HepG2 (cell line): Measurements from ENCODE around the gene VRK3. TPM values are rescaled to one million over a fixed set of nuclear protein-coding genes. Genes with fewer than 3 reads are reported as not detected.

Experiments used
- CBX2 ChIP-seq, 2 experiments: fragments of 200-600 bp in 1 of 2; sonication (generic); formaldehyde crosslinking in 1 of 2; IDR thresholded peaks; 2 replicates each; pipeline versions ENCODE4 v1.7.0 to v1.8.1; 2018 to 2022; ENCODE audit warnings: low read depth in 2 of 2, low read length in 1 of 2, mild to moderate bottlenecking in 1 of 2, missing genetic modification reagents in 1 of 2
- EEA1 ChIP-seq: sonication (generic); formaldehyde crosslinking; IDR thresholded peaks from 2 replicates; pipeline ENCODE4 v1.5.1; 2020; ENCODE audit warnings: mild to moderate bottlenecking, missing genetic modification reagents, borderline replicate concordance
- MED13 ChIP-seq: sonication (generic); formaldehyde crosslinking; IDR thresholded peaks from 2 replicates; pipeline ENCODE4 v1.5.0; 2020; ENCODE audit warnings: missing genetic modification reagents
- RCOR2 ChIP-seq: IDR thresholded peaks from 2 replicates; pipeline ENCODE4 v1.6.1; 2016; ENCODE audit warnings: missing biosample characterization, missing genetic modification reagents
- SIN3A ChIP-seq: IDR thresholded peaks from 2 replicates; pipeline ENCODE4 v1.6.1; 2011; ENCODE audit warnings: low read depth, mild to moderate bottlenecking, control low read depth, low read length, borderline replicate concordance
- SRSF1 ChIP-seq: fragments of 200-400 bp; formaldehyde crosslinking; optimal IDR thresholded peaks from 2 replicates; pipeline ENCODE3; 2017; ENCODE audit warnings: mild to moderate bottlenecking, low read depth, low read length, moderate library complexity
- TCF7 ChIP-seq: sonication (generic); IDR thresholded peaks from 2 replicates; pipeline ENCODE4 v1.6.1; 2016; ENCODE audit warnings: antibody characterized with exemption, low read depth
- TOPORS ChIP-seq: sonication (generic); formaldehyde crosslinking; IDR thresholded peaks from 2 replicates; pipeline ENCODE4 v1.8.0; 2023; ENCODE audit warnings: mild to moderate bottlenecking, missing genetic modification reagents
- ZBTB8A ChIP-seq: sonication (generic); formaldehyde crosslinking; IDR thresholded peaks from 2 replicates; pipeline ENCODE4 v1.4.0; 2020; ENCODE audit warnings: mild to moderate bottlenecking, low read depth, missing genetic modification reagents, borderline replicate concordance
- ZNF296 ChIP-seq: sonication (generic); formaldehyde crosslinking; conservative IDR thresholded peaks from 2 replicates; pipeline ENCODE4 v1.5.0; 2020; ENCODE audit warnings: mild to moderate bottlenecking, missing genetic modification reagents
- polyA plus RNA-seq, 8 experiments: library from polyadenylated mRNA; depleted of rRNA in 3 of 8; stranded (reverse) in 7 of 8; unstranded in 1 of 8; fragments of >200 nt; fragmentation: Illumina TruSeq in 4 of 8; extraction: Trizol in 4 of 8; gene quantifications; 2 replicates each; pipeline versions ENCODE4 v1.2.1 to v1.2.3, GENCODE V29; 2011 to 2016; ENCODE audit warnings: low read depth in 4 of 8, missing spikeins in 1 of 8, mixed read lengths in 1 of 8; ENCODE audit not compliant: insufficient read depth in 1 of 8
- total RNA-seq, 5 experiments: library from RNA; depleted of rRNA; stranded (reverse); fragments of >200 nt; fragmentation: Illumina TruSeq; extraction: Trizol; gene quantifications; 2 replicates each; pipeline ENCODE4 v1.2.3, GENCODE V29; 2016; ENCODE audit warnings: low read depth in 1 of 5
- TF ChIP-seq, protein P1 (sequence below): sonication (generic); formaldehyde crosslinking; IDR thresholded peaks from 2 replicates; pipeline ENCODE4 v1.8.0; 2022; ENCODE audit warnings: missing genetic modification reagents, mild to moderate bottlenecking, inconsistent platforms, borderline replicate concordance
- TF ChIP-seq, protein P2 (sequence below): sonication (generic); formaldehyde crosslinking; IDR thresholded peaks from 2 replicates; pipeline ENCODE4 v1.4.0; 2020; ENCODE audit warnings: missing genetic modification reagents
- TF ChIP-seq, protein P3 (sequence below): IDR thresholded peaks from 2 replicates; pipeline ENCODE4 v1.6.1; 2016
- TF ChIP-seq, protein P4 (sequence below): sonication (generic); formaldehyde crosslinking; IDR thresholded peaks from 2 replicates; pipeline ENCODE4 v1.4.0; 2020; ENCODE audit warnings: mild to moderate bottlenecking, missing genetic modification reagents
- TF ChIP-seq, protein P5 (sequence below): sonication (generic); formaldehyde crosslinking; IDR thresholded peaks from 2 replicates; pipeline ENCODE4 v1.9.0; 2021; ENCODE audit warnings: missing genetic modification reagents, borderline replicate concordance

VRK3 gene
- total and polyA plus RNA-seq, 2 of the 13 experiments (the other 11 are each of a cell fraction or from before 2014, with no cell fraction given), result 23.8 to 28.3 TPM

DNA sequence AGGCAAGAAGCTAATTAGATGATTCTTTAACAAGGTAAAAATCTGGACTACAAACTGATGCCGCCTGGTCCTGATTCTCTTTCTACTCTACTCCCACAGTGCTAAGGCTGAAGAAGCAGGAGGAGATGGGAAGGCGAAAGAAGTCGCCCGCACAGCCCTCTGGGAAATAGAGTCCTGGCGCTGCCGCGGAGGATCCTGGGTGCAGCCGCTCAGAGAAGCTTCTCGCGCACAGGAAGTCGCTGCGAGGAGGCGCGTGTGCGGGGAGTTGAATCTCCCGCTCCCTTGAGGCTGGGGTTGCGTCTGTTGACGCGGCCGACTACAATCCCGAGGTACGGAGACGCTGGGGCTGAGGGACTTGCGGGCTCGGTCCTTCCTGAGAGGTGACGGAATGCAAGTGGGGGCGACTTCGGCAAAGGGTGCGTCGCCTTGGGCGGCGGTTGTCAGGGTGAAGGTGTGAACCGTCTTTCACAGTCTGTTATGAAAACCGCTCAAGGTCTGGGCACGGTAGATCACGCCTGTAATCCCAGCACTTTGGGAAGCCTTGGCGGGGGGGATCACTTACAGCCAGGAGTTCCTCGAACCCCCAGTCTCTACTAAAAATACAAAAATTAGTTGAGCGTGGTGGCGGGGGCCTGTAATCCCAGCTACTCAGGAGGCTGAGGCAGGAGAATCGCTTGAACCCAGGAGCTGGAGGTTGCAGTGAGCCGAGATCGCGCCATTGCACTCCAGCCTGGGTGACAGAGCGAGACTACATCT, 800 bp upstream of the VRK3 start, which contains the start of gene ZNF473 (continued):
- TF ChIP-seq, protein P1, sequence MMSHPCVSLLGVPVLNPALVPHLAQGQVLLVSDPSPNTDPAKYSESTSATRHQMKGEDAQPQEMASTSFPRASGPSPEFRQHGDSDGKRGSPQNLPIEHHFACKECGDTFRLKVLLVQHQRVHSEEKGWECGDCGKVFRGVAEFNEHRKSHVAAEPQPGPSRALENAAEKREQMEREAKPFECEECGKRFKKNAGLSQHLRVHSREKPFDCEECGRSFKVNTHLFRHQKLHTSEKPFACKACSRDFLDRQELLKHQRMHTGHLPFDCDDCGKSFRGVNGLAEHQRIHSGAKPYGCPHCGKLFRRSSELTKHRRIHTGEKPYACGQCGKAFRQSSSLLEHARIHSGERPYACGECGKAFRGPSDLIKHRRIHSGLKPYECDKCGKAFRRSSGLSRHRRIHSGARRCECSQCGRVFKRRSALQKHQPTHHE, result peak; percentile 91; the same call in 1 of the 2 replicates
- TF ChIP-seq CBX2 (IDR thresholded peaks at IDR 0.05; ENCODE audit: low read depth, low read length) (no peak), CBX2 (CRISPR knock-in tag; IDR thresholded peaks at IDR 0.05; ENCODE audit: low read depth) (no peak; the same call in 1 of the 2 replicates), RCOR2 (peak; percentile 65), ZNF296 (CRISPR knock-in tag) (peak; percentile 78; the same call in 1 of the 2 replicates), MED13 (CRISPR knock-in tag) (peak; percentile 90; the same call in 1 of the 2 replicates), TOPORS (CRISPR knock-in tag) (peak; percentile 96), EEA1 (peak; percentile 61; the same call in 1 of the 2 replicates), SRSF1 (peak; percentile 71), TCF7 (no peak), ZBTB8A (CRISPR knock-in tag) (no peak), SIN3A (peak; percentile 98)
- TF ChIP-seq, protein P2, sequence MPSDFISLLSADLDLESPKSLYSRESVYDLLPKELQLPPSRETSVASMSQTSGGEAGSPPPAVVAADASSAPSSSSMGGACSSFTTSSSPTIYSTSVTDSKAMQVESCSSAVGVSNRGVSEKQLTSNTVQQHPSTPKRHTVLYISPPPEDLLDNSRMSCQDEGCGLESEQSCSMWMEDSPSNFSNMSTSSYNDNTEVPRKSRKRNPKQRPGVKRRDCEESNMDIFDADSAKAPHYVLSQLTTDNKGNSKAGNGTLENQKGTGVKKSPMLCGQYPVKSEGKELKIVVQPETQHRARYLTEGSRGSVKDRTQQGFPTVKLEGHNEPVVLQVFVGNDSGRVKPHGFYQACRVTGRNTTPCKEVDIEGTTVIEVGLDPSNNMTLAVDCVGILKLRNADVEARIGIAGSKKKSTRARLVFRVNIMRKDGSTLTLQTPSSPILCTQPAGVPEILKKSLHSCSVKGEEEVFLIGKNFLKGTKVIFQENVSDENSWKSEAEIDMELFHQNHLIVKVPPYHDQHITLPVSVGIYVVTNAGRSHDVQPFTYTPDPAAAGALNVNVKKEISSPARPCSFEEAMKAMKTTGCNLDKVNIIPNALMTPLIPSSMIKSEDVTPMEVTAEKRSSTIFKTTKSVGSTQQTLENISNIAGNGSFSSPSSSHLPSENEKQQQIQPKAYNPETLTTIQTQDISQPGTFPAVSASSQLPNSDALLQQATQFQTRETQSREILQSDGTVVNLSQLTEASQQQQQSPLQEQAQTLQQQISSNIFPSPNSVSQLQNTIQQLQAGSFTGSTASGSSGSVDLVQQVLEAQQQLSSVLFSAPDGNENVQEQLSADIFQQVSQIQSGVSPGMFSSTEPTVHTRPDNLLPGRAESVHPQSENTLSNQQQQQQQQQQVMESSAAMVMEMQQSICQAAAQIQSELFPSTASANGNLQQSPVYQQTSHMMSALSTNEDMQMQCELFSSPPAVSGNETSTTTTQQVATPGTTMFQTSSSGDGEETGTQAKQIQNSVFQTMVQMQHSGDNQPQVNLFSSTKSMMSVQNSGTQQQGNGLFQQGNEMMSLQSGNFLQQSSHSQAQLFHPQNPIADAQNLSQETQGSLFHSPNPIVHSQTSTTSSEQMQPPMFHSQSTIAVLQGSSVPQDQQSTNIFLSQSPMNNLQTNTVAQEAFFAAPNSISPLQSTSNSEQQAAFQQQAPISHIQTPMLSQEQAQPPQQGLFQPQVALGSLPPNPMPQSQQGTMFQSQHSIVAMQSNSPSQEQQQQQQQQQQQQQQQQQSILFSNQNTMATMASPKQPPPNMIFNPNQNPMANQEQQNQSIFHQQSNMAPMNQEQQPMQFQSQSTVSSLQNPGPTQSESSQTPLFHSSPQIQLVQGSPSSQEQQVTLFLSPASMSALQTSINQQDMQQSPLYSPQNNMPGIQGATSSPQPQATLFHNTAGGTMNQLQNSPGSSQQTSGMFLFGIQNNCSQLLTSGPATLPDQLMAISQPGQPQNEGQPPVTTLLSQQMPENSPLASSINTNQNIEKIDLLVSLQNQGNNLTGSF (CRISPR knock-in tag), result peak; percentile 99
- TF ChIP-seq, protein P3, sequence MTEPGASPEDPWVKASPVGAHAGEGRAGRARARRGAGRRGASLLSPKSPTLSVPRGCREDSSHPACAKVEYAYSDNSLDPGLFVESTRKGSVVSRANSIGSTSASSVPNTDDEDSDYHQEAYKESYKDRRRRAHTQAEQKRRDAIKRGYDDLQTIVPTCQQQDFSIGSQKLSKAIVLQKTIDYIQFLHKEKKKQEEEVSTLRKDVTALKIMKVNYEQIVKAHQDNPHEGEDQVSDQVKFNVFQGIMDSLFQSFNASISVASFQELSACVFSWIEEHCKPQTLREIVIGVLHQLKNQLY (CRISPR knock-in tag), result peak; percentile 68
- TF ChIP-seq, protein P4, sequence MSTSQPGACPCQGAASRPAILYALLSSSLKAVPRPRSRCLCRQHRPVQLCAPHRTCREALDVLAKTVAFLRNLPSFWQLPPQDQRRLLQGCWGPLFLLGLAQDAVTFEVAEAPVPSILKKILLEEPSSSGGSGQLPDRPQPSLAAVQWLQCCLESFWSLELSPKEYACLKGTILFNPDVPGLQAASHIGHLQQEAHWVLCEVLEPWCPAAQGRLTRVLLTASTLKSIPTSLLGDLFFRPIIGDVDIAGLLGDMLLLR (CRISPR knock-in tag), result peak; percentile 99
- TF ChIP-seq, protein P5, sequence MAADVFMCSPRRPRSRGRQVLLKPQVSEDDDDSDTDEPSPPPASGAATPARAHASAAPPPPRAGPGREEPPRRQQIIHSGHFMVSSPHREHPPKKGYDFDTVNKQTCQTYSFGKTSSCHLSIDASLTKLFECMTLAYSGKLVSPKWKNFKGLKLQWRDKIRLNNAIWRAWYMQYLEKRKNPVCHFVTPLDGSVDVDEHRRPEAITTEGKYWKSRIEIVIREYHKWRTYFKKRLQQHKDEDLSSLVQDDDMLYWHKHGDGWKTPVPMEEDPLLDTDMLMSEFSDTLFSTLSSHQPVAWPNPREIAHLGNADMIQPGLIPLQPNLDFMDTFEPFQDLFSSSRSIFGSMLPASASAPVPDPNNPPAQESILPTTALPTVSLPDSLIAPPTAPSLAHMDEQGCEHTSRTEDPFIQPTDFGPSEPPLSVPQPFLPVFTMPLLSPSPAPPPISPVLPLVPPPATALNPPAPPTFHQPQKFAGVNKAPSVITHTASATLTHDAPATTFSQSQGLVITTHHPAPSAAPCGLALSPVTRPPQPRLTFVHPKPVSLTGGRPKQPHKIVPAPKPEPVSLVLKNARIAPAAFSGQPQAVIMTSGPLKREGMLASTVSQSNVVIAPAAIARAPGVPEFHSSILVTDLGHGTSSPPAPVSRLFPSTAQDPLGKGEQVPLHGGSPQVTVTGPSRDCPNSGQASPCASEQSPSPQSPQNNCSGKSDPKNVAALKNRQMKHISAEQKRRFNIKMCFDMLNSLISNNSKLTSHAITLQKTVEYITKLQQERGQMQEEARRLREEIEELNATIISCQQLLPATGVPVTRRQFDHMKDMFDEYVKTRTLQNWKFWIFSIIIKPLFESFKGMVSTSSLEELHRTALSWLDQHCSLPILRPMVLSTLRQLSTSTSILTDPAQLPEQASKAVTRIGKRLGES (CRISPR knock-in tag), result peak; percentile 93
